PFSK-1 (cell line): Measurements from ENCODE around the gene TPSB2.

Source experiments
- FOXP2 ChIP-seq: optimal IDR thresholded peaks from 2 replicates; pipeline ENCODE3; 2011; ENCODE audit warnings: borderline replicate concordance, control low read depth, inconsistent platforms; ENCODE audit not compliant: insufficient read depth; ENCODE audit errors: extremely low read length, extremely low read depth
- POLR2AphosphoS5 ChIP-seq: IDR thresholded peaks from 2 replicates; pipeline ENCODE4 v1.6.1; 2012; ENCODE audit warnings: low read depth, mild to moderate bottlenecking, control low read depth, low read length, moderate library complexity
- SIN3A ChIP-seq: IDR thresholded peaks from 2 replicates; pipeline ENCODE4 v1.6.1; 2012; ENCODE audit warnings: mild to moderate bottlenecking, low read length, moderate library complexity, borderline replicate concordance; ENCODE audit not compliant: insufficient read depth
- TAF1 ChIP-seq: IDR thresholded peaks from 2 replicates; pipeline ENCODE4 v1.6.1; 2012; ENCODE audit warnings: low read length, control low read depth, borderline replicate concordance; ENCODE audit not compliant: insufficient read depth
- TF ChIP-seq, protein P1 (sequence below), 2 experiments: IDR thresholded peaks; 2 replicates each; pipeline versions ENCODE4 v1.6.1 to v1.8.0; 2011 to 2012; ENCODE audit warnings: low read depth in 2 of 2, low read length in 2 of 2, control low read depth in 1 of 2, inconsistent platforms in 1 of 2, mild to moderate bottlenecking in 1 of 2, moderate library complexity in 1 of 2; ENCODE audit not compliant: insufficient read depth in 1 of 2

The TPSB2 gene

GRCh38 chr16:1223355-1224214 lies 6.4 kb downstream of the TPSB2 start:
- TF ChIP-seq FOXP2 (no peak), TAF1 (no peak), SIN3A (no peak), POLR2AphosphoS5 (no peak)
- TF ChIP-seq, protein P1, sequence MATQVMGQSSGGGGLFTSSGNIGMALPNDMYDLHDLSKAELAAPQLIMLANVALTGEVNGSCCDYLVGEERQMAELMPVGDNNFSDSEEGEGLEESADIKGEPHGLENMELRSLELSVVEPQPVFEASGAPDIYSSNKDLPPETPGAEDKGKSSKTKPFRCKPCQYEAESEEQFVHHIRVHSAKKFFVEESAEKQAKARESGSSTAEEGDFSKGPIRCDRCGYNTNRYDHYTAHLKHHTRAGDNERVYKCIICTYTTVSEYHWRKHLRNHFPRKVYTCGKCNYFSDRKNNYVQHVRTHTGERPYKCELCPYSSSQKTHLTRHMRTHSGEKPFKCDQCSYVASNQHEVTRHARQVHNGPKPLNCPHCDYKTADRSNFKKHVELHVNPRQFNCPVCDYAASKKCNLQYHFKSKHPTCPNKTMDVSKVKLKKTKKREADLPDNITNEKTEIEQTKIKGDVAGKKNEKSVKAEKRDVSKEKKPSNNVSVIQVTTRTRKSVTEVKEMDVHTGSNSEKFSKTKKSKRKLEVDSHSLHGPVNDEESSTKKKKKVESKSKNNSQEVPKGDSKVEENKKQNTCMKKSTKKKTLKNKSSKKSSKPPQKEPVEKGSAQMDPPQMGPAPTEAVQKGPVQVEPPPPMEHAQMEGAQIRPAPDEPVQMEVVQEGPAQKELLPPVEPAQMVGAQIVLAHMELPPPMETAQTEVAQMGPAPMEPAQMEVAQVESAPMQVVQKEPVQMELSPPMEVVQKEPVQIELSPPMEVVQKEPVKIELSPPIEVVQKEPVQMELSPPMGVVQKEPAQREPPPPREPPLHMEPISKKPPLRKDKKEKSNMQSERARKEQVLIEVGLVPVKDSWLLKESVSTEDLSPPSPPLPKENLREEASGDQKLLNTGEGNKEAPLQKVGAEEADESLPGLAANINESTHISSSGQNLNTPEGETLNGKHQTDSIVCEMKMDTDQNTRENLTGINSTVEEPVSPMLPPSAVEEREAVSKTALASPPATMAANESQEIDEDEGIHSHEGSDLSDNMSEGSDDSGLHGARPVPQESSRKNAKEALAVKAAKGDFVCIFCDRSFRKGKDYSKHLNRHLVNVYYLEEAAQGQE (IDR thresholded peaks at IDR 0.05; ENCODE audit: insufficient read depth in 1 of 2, low read depth in 2 of 2, low read length in 2 of 2): no peak

DNA sequence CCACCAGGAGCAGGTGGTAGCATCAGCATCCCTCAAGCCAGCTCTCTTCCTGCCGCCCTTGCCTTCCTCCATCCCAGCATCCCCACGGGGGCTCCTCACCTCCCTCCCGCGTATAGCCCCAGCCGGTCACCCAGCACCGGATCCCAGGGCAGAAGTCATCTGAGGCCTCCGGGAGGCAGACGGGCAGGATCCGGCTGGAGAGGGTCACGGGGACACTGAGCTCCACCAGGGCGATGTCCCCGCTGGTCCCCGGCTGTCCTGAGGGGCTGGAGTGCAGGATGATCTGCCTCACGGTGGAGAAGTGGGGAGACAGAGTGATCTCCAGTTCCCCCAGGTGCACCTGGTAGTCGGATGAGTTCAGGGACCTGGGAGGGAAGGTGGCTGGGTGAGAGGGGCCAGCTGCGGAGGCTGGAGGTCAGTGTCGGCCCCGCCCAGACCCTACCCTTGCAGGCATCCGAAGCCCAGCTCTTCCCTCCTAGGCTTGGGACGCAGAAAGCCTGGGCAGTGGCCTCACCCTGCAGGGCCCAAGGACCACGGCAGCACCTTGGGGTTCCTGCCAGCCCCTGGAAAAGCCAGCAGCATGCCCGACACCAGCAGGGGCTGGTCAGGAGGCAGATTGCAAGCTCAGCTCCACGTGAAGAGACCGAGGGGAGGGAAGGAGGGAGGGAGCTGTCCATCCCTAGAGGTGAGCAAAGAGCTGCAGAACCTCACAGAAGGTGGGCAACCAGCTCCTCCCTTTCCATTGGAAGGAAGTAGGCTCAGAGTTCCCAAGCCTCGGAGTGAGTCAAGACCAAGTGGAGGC lies 7.2 kb downstream of the TPSB2 start:
- TF ChIP-seq, protein P1 (IDR thresholded peaks at IDR 0.05; ENCODE audit: insufficient read depth in 1 of 2, low read depth in 2 of 2, low read length in 2 of 2): no peak; a peak in 1 of 4 replicates
- TF ChIP-seq POLR2AphosphoS5 (no peak), FOXP2 (no peak), TAF1 (no peak), SIN3A (no peak)

DNA sequence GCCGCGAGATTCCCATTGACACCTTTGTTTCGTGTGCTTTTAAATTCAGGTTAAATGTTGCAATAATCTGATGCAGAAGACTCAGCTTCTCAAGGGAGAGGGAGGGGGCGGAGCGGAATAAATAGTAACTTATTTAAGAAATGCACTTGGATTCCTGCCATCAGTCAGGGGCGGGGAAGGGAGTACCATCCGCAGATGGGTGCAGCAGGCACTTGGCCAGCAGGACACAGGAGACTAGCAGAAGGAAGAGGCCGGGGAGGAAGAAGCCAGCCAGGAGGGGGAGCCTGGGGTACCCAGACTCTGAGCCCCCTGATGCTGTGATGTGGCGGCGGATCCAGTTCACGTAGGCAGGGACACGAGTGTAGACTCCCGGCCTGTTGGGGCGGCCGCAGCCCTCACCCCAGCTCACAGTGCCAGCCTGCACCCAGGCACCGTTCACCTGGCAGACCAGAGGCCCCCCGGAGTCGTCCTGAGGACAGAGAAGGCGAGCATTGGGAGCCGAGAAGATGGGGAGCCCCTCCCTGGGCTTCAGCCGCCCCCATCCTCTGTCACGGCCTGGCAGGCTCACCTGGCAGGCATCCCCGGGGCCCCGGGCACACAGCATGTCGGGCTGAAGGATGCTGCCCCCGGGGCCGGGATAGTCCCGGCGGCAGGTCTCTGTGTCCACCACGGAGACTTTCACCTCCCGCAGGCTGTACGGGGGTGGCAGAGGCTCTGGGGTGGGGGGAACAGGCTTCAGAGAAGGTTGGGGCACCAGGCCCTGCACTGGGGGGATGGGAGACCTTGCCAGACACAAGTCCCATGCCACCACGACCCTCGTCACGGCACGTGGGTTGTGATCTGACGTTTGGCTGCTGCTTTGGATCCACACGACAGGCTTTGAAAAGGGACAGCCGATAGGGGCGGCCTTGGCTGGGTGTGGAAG lies 8.1 kb downstream of the TPSB2 start:
- TF ChIP-seq POLR2AphosphoS5: no peak
- TF ChIP-seq FOXP2: no peak
- no peak for TF ChIP-seq TAF1
- TF ChIP-seq SIN3A: no peak
- TF ChIP-seq, protein P1 (IDR thresholded peaks at IDR 0.05; ENCODE audit: insufficient read depth in 1 of 2, low read depth in 2 of 2, low read length in 2 of 2): no peak

DNA sequence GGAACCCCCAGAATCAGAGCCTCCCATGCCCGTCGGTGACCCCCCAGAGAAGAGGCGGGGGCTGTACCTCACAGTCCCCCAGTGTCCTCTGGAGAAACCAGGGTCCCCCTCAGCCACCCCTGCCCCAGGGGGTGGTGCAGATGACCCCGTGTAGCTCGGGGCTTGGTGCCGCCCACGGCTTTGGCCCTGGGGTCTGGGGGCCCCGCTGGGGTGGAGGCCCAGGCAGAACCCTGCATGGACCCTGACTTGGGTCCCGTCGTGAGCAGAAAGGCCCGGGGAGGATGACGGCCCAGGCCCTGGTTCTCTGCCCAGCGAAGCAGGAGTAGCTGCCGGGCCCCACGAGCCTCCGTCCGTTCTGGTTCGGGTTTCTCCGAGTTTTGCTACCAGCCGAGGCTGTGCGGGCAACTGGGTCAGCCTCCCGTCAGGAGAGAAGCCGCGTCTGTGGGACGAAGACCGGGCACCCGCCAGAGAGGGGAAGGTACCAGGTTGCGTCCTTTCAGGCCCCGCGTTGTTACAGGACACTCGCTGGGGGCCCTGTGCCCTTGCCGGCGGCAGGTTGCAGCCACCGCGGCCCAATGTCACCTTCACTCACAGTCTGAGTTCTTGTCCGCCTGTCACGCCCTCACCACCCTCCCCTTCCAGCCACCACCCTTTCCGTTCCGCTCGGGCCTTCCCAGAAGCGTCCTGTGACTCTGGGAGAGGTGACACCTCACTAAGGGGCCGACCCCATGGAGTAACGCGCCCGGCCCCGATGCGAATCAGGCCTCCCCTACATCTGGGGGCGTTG lies 8.9 kb downstream of the TPSB2 start:
- TF ChIP-seq SIN3A (no peak), FOXP2 (no peak), TAF1 (no peak), POLR2AphosphoS5 (no peak)
- TF ChIP-seq, protein P1 (IDR thresholded peaks at IDR 0.05; ENCODE audit: insufficient read depth in 1 of 2, low read depth in 2 of 2, low read length in 2 of 2): no peak
